Activated gamma-delta T cell treated with Interleukin-2 at 50 U/mL for 16 hours (primary cell): ENCODE results near the gene MAPKBP1.
"Not testable (repeated sequence)": the region's sequence is repeated elsewhere in the genome, so short reads cannot be mapped to it uniquely, and the experiment has no call there.

Source experiments
- DNase-seq: peaks from one replicate; pipeline ENCODE4 v3.0.0-alpha.2; 2020

MAPKBP1 gene

GRCh38 chr15:41774062-41774881, at the start of gene MAPKBP1:
MAPKBP1 (plus strand) TSS chr15:41774484; CDS start chr15:41775276, 792 bp downstream.
- peak; percentile 97 for DNase-seq

- no peak for DNase-seq
Measured at GRCh38 chr15:41727143-41727542, 47.1 kb upstream of the MAPKBP1 start.

GRCh38 chr15:41728061-41728460, 46.2 kb upstream of the MAPKBP1 start:
- DNase-seq, result not testable (repeated sequence)

- DNase-seq, result no peak
Measured at GRCh38 chr15:41730543-41730942, 43.7 kb upstream of the MAPKBP1 start.

- DNase-seq, result no peak
Measured at GRCh38 chr15:41732483-41732882, 41.8 kb upstream of the MAPKBP1 start.

GRCh38 chr15:41734079-41734478, 40.2 kb upstream of the MAPKBP1 start:
- no peak for DNase-seq

GRCh38 chr15:41735046-41735445, 39.2 kb upstream of the MAPKBP1 start:
- DNase-seq, result no peak

- DNase-seq, result not testable (repeated sequence)
Measured at GRCh38 chr15:41735492-41735891, 38.8 kb upstream of the MAPKBP1 start.

GRCh38 chr15:41746802-41747201, 27.5 kb upstream of the MAPKBP1 start:
- no peak for DNase-seq

GRCh38 chr15:41756198-41756597, 18.1 kb upstream of the MAPKBP1 start:
- DNase-seq, result no peak

- peak; percentile 57 for DNase-seq
Measured at GRCh38 chr15:41772720-41773331, 1.5 kb upstream of the MAPKBP1 start.

GRCh38 chr15:41773332-41773728, 954 bp upstream of the MAPKBP1 start:
- DNase-seq, result no peak

- no peak for DNase-seq
Measured at GRCh38 chr15:41773729-41774061, 589 bp upstream of the MAPKBP1 start.

GRCh38 chr15:41774882-41775417, 666 bp downstream of the MAPKBP1 start:
- DNase-seq, result no peak

GRCh38 chr15:41775651-41776050, 1.4 kb downstream of the MAPKBP1 start:
- DNase-seq, result no peak

GRCh38 chr15:41777421-41777973, 3.2 kb downstream of the MAPKBP1 start:
- no peak for DNase-seq

GRCh38 chr15:41778521-41778920, 4.2 kb downstream of the MAPKBP1 start:
- no peak for DNase-seq

- DNase-seq, result no peak
Measured at GRCh38 chr15:41779662-41780157, 5.4 kb downstream of the MAPKBP1 start.

GRCh38 chr15:41780266-41780665, 6.0 kb downstream of the MAPKBP1 start:
- no peak for DNase-seq

GRCh38 chr15:41780727-41781126, 6.4 kb downstream of the MAPKBP1 start:
- no peak for DNase-seq

GRCh38 chr15:41782371-41783282, 8.3 kb downstream of the MAPKBP1 start:
- DNase-seq, result no peak

GRCh38 chr15:41783296-41783695, 9.0 kb downstream of the MAPKBP1 start:
- DNase-seq, result no peak

- no peak for DNase-seq
Measured at GRCh38 chr15:41788262-41788661, 14.0 kb downstream of the MAPKBP1 start.
